ENCODE measurements around the gene GPR39. TPM values are rescaled to one million over a fixed set of nuclear protein-coding genes. Genes with fewer than 3 reads are reported as not detected.

The GPR39 gene
- total RNA-seq, 2 experiments from 2014 or later, result not detected

DNA sequence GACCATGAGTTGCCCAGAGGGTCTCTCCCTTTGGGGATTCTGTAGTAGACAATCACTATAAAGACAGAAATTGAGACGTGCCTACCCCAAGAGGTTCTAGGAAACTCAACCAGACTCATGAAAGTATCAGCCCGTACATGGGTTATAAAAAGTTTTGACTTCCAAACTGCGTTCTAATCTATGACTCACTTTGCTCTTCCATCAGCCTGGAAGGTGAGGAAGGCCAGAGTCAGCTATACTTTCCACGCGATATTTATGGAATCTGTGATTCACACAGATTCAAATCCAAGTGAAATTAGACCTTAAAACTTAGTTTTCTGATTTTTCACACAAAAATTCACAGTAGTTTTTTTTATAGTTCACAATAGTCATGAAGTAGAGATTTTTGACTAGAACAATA is 261.1 kb downstream of the GPR39 start:
- Mint-ChIP-seq H3K27me3 (ENCODE audit: low read depth) (peaks cover 5% of the 10 kb centered on the region), H3K9me3 (no peaks in the 10 kb centered on the region)
- intact Hi-C loops (cut with micrococcal nuclease), result no loop called here

DNA sequence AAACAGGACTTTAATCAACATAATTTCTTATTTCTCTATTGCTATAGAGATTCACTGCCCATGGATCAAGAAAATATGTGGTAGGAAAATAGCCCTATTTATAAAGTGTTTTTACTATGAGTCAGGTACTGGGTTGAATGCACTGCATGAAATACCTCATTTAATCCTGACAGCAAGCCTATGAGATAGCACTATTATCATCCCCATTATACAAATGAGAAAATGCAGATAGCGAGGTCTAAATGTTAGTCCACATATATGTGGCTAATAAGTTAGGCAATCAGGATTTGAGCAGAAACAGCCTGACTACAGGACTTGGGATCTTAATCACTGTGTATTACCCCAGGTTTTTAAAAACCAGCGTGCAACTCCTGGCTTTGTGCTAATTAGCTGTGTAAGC is 261.9 kb downstream of the GPR39 start:
- Mint-ChIP-seq H3K36me3 (ENCODE audit: low read depth) (no peaks in the 10 kb centered on the region), H3K4me1 (ENCODE audit: low read depth) (no peaks in the 10 kb centered on the region), H3K4me3 (no peak overlapping the region), H3K9me3 (no peaks in the 10 kb centered on the region), H3K27me3 (ENCODE audit: low read depth) (peaks cover 2% of the 10 kb centered on the region), H3K27ac (no peak overlapping the region)
- CTCF ChIA-PET, result no interaction called here
- no peak for DNase-seq
- intact Hi-C loops (cut with micrococcal nuclease), result no loop called here

More for the DNA sequence above, 261.1 kb downstream of the GPR39 start:
- Mint-ChIP-seq H3K36me3 (ENCODE audit: low read depth) (no peaks in the 10 kb centered on the region), H3K4me3 (no peak overlapping the region), H3K4me1 (ENCODE audit: low read depth) (no peaks in the 10 kb centered on the region), H3K27ac (no peak overlapping the region)
- DNase-seq, result no peak
- CTCF ChIA-PET, result no interaction called here

DNA sequence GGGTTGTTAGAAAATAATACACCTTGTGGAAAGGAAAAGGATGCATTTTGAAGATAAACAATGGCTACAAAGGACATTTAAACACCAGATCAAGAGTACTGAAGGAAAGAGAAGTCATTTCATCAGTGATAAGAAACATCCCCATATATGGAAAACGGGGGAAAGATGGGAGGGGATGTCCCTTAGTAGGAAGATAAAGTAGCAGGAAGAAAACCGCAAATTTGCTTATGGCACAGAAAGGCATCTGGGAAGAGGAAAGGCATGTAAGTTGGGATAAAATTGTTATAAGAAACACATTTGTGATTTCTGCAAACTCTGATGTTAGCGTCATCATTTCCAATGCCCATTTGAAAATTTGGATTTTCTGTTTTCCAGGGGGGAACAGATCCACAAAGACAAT is 263.9 kb downstream of the GPR39 start:
- CTCF ChIA-PET, result no interaction called here
- no peaks in the 10 kb centered on the region for H3K36me3 Mint-ChIP-seq (ENCODE audit: low read depth)
- intact Hi-C loops (cut with micrococcal nuclease), result no loop called here
- no peak overlapping the region for H3K4me3 Mint-ChIP-seq
- H3K27me3 Mint-ChIP-seq (ENCODE audit: low read depth), result peaks cover 2% of the 10 kb centered on the region
- no peak overlapping the region for H3K27ac Mint-ChIP-seq
- DNase-seq, result no peak
- H3K9me3 Mint-ChIP-seq, result no peaks in the 10 kb centered on the region
- no peaks in the 10 kb centered on the region for H3K4me1 Mint-ChIP-seq (ENCODE audit: low read depth)

DNA sequence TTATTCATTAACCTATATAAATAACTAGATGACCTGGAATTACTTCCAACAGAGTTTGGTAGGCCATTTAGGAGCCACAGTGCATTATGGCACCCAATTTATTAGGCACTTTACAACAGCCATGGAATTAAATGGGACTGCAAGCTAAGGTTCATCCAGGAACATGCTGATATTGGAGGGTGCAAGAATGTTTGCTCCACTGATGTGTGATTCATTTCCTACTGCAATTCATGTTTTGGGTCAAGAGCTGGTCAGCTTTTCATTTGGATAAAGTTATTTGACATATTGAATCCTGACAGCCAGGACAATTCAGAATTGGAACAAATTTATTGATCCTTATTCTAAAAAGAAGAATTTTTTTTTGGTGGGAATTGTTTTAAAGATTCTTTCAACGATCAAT is 265.2 kb downstream of the GPR39 start:
- H3K27ac Mint-ChIP-seq, result no peak overlapping the region
- no peaks in the 10 kb centered on the region for H3K4me1 Mint-ChIP-seq (ENCODE audit: low read depth)
- no peaks in the 10 kb centered on the region for H3K27me3 Mint-ChIP-seq (ENCODE audit: low read depth)
- no peak overlapping the region for H3K4me3 Mint-ChIP-seq
- intact Hi-C loops (cut with micrococcal nuclease), result no loop called here
- no peaks in the 10 kb centered on the region for H3K36me3 Mint-ChIP-seq (ENCODE audit: low read depth)
- CTCF ChIA-PET, result no interaction called here
- no peaks in the 10 kb centered on the region for H3K9me3 Mint-ChIP-seq
- no peak for DNase-seq

DNA sequence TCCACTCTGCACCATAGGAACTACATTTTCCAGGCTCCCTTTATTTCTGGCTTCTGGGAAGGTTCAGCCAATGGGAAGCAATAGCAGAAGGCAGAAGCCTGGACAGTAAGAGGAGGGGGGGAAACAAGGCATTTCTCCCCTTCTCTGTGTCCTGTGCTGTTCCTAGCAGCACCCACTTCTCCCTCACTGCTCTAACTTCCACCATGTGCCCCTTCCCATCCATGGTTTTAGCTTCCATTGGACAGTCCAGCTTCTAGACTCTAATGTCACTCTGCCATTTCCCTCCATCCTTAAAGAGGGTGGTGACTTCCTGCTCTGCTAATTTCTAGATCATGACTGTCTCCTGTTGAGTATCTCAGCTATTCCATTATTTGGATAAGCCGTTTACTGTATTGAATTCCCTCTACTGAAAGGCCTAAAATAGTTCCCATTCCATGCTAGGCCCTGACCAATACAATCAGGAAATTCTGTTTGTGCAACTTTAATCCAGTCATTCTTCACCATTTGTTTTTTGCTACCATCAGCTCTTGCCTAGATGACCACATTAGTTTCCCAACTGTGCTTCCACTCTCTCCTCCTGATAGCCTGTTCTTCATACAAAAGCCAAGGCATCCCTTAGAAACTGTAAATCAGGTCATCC is 274.2 kb downstream of the GPR39 start:
- intact Hi-C loops (cut with micrococcal nuclease), result no loop called here
- H3K4me3 Mint-ChIP-seq, result no peak overlapping the region
- DNase-seq, result no peak
- no peaks in the 10 kb centered on the region for H3K27me3 Mint-ChIP-seq (ENCODE audit: low read depth)
- H3K4me1 Mint-ChIP-seq (ENCODE audit: low read depth), result no peaks in the 10 kb centered on the region
- H3K9me3 Mint-ChIP-seq, result no peaks in the 10 kb centered on the region
- CTCF ChIA-PET, result no interaction called here
- H3K36me3 Mint-ChIP-seq (ENCODE audit: low read depth), result no peaks in the 10 kb centered on the region
- H3K27ac Mint-ChIP-seq, result no peak overlapping the region

DNA sequence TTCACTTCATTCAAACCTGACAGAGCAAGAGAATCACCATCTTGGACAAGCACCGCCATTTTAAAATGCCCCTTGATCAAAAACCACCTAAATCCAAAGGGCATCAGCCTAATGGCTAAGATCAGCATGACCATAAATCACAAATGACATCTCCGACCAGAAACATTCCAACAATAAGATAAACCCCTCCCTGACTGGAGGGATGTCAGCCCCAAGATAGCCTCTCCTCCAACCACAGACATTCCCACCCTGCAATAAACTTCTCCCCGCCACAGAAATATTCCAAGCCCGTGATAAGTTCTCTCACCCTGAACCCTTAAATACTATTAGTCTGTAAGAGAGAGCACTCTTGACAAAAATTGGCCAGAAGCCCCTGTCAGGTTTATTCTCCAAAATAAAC is 275.0 kb downstream of the GPR39 start:
- H3K4me3 Mint-ChIP-seq, result no peak overlapping the region
- CTCF ChIA-PET, result no interaction called here
- H3K4me1 Mint-ChIP-seq (ENCODE audit: low read depth), result no peaks in the 10 kb centered on the region
- intact Hi-C loops (cut with micrococcal nuclease), result no loop called here
- H3K27me3 Mint-ChIP-seq (ENCODE audit: low read depth), result no peaks in the 10 kb centered on the region
- no peaks in the 10 kb centered on the region for H3K36me3 Mint-ChIP-seq (ENCODE audit: low read depth)
- no peak overlapping the region for H3K27ac Mint-ChIP-seq
- no peaks in the 10 kb centered on the region for H3K9me3 Mint-ChIP-seq
- DNase-seq, result no peak

DNA sequence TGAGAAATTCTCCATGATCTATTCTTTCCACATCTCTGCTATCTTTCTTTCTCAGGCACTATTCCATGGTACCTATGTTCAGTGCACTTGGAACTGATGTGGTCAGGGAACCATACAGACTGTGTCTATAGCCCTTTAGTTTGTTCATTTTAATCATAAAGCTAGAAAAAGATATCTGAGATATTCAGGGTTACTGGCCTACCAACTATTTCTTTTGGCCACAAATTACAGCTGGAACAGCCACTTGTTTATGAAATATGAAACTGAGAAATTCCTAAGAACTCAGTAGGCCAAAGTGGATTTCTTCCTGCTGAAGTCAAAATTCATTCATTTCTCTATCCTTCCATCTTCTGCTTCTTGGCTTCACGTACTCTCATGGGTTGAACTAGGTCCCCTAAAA is 276.2 kb downstream of the GPR39 start:
- Mint-ChIP-seq H3K27ac (no peak overlapping the region), H3K4me3 (no peak overlapping the region), H3K27me3 (ENCODE audit: low read depth) (no peaks in the 10 kb centered on the region), H3K4me1 (ENCODE audit: low read depth) (no peaks in the 10 kb centered on the region), H3K36me3 (ENCODE audit: low read depth) (no peaks in the 10 kb centered on the region), H3K9me3 (no peaks in the 10 kb centered on the region)
- CTCF ChIA-PET, result no interaction called here
- no peak for DNase-seq
- intact Hi-C loops (cut with micrococcal nuclease), result no loop called here
